ENCODE data around the gene AURKAIP1. TPM values are rescaled to one million over a fixed set of nuclear protein-coding genes. Genes with fewer than 3 reads are reported as not detected.

The AURKAIP1 gene
- total and polyA plus RNA-seq, 2 of the 13 experiments (the other 11 are each of a cell fraction or from before 2014, with no cell fraction given), result 69.5 to 175 TPM

GRCh38 chr1:1325288-1326074 is 49.5 kb downstream of the AURKAIP1 start (continued):
- TF ChIP-seq ZNF776 (CRISPR knock-in tag; IDR thresholded peaks at IDR 0.05) (no peak), ZSCAN5A (CRISPR knock-in tag; IDR thresholded peaks at IDR 0.05; ENCODE audit: borderline replicate concordance) (no peak), PBX2 (CRISPR knock-in tag; IDR thresholded peaks at IDR 0.05) (no peak), NCOA2 (CRISPR knock-in tag; IDR thresholded peaks at IDR 0.05) (no peak), MIER2 (CRISPR knock-in tag; IDR thresholded peaks at IDR 0.05) (no peak), GPBP1L1 (CRISPR knock-in tag; IDR thresholded peaks at IDR 0.05) (no peak), ZNF510 (CRISPR knock-in tag; IDR thresholded peaks at IDR 0.05; ENCODE audit: low read depth) (no peak), ZBTB49 (CRISPR knock-in tag; IDR thresholded peaks at IDR 0.05; ENCODE audit: borderline replicate concordance) (no peak), ZNF44 (CRISPR knock-in tag; IDR thresholded peaks at IDR 0.05) (0 out of 2 replicates have a peak, but pooled peaks have one; percentile 6), E2F1 (CRISPR knock-in tag; IDR thresholded peaks at IDR 0.05) (no peak), ZNF225 (CRISPR knock-in tag; IDR thresholded peaks at IDR 0.05) (0 out of 2 replicates have a peak, but pooled peaks have one; percentile 5), TRAFD1 (CRISPR knock-in tag; IDR thresholded peaks at IDR 0.05; ENCODE audit: borderline replicate concordance) (no peak), ZNF431 (CRISPR knock-in tag; IDR thresholded peaks at IDR 0.05; ENCODE audit: borderline replicate concordance, low read depth) (no peak), ZNF710 (CRISPR knock-in tag; IDR thresholded peaks at IDR 0.05; ENCODE audit: borderline replicate concordance) (0 out of 2 replicates have a peak, but pooled peaks have one; percentile 13)
